ENCODE data around the gene CHST4.

GRCh38 chr16:71555230-71555891, 29.1 kb downstream of the CHST4 start:
- TF ChIP-seq, protein P1, sequence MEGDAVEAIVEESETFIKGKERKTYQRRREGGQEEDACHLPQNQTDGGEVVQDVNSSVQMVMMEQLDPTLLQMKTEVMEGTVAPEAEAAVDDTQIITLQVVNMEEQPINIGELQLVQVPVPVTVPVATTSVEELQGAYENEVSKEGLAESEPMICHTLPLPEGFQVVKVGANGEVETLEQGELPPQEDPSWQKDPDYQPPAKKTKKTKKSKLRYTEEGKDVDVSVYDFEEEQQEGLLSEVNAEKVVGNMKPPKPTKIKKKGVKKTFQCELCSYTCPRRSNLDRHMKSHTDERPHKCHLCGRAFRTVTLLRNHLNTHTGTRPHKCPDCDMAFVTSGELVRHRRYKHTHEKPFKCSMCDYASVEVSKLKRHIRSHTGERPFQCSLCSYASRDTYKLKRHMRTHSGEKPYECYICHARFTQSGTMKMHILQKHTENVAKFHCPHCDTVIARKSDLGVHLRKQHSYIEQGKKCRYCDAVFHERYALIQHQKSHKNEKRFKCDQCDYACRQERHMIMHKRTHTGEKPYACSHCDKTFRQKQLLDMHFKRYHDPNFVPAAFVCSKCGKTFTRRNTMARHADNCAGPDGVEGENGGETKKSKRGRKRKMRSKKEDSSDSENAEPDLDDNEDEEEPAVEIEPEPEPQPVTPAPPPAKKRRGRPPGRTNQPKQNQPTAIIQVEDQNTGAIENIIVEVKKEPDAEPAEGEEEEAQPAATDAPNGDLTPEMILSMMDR (IDR thresholded peaks at IDR 0.05): no peak
- no peak for TF ChIP-seq POLR2A (IDR thresholded peaks at IDR 0.05)
- no peak for TF ChIP-seq POLR2AphosphoS5 (IDR thresholded peaks at IDR 0.05)
- TF ChIP-seq EP300 (IDR thresholded peaks at IDR 0.05): no peak
